ENCODE data around the gene PEX10. TPM values are rescaled to one million over a fixed set of nuclear protein-coding genes. Genes with fewer than 3 reads are reported as not detected.
"Not testable (repeated sequence)": the region's sequence is repeated elsewhere in the genome, so short reads cannot be mapped to it uniquely, and the experiment has no call there.

PEX10 gene
- total RNA-seq: 10.3 TPM

- DNase-seq (ENCODE audit: low spot score): peak; percentile 99
- ATAC-seq: peak; percentile 83
These were observed at the start of gene PEX10 for GRCh38 chr1:2412395-2412772. PEX10 (minus strand) TSS chr1:2412564; CDS start chr1:2412502, 62 bp downstream.

GRCh38 chr1:2460996-2461751 is 48.8 kb upstream of the PEX10 start:
- peak; percentile 82 for DNase-seq (ENCODE audit: low spot score)
- peak; percentile 81 for ATAC-seq

GRCh38 chr1:2460203-2460602 is 47.8 kb upstream of the PEX10 start:
- no peak for DNase-seq (ENCODE audit: low spot score)
- no peak for ATAC-seq

GRCh38 chr1:2459757-2460156 is 47.4 kb upstream of the PEX10 start:
- ATAC-seq (peak; percentile 87), DNase-seq (ENCODE audit: low spot score) (peak; percentile 87)

GRCh38 chr1:2459102-2459753 is 46.9 kb upstream of the PEX10 start:
- ATAC-seq; DNase-seq (ENCODE audit: low spot score): not testable (repeated sequence)

GRCh38 chr1:2458687-2459086 is 46.3 kb upstream of the PEX10 start:
- peak; percentile 5 for ATAC-seq
- no peak for DNase-seq (ENCODE audit: low spot score)

GRCh38 chr1:2457444-2457843 is 45.1 kb upstream of the PEX10 start:
- no peak for DNase-seq (ENCODE audit: low spot score)
- no peak for ATAC-seq

- DNase-seq (ENCODE audit: low spot score) (no peak), ATAC-seq (no peak)
These were observed 43.4 kb upstream of the PEX10 start for GRCh38 chr1:2455757-2456156.

- no peak for ATAC-seq
These were observed 41.9 kb upstream of the PEX10 start for GRCh38 chr1:2454227-2454626.

GRCh38 chr1:2452932-2453315 is 40.6 kb upstream of the PEX10 start:
- no peak for ATAC-seq

More at GRCh38 chr1:2454227-2454626, 41.9 kb upstream of the PEX10 start:
- no peak for DNase-seq (ENCODE audit: low spot score)

GRCh38 chr1:2452201-2452931 is 40.0 kb upstream of the PEX10 start:
- no peak for ATAC-seq
- no peak for DNase-seq (ENCODE audit: low spot score)

More at GRCh38 chr1:2452932-2453315, 40.6 kb upstream of the PEX10 start:
- DNase-seq (ENCODE audit: low spot score): no peak

GRCh38 chr1:2451741-2452140 is 39.4 kb upstream of the PEX10 start:
- ATAC-seq: no peak
- DNase-seq (ENCODE audit: low spot score): no peak

GRCh38 chr1:2449636-2450454 is 37.5 kb upstream of the PEX10 start:
- ATAC-seq (peak; percentile 7), DNase-seq (ENCODE audit: low spot score) (no peak)

- DNase-seq (ENCODE audit: low spot score) (no peak), ATAC-seq (no peak)
These were observed 35.7 kb upstream of the PEX10 start for GRCh38 chr1:2448098-2448445.

- DNase-seq (ENCODE audit: low spot score) (no peak), ATAC-seq (no peak)
These were observed 35.1 kb upstream of the PEX10 start for GRCh38 chr1:2447276-2448097.

- ATAC-seq (no peak), DNase-seq (ENCODE audit: low spot score) (no peak)
These were observed 34.5 kb upstream of the PEX10 start for GRCh38 chr1:2446861-2447260.

- DNase-seq (ENCODE audit: low spot score): no peak
- ATAC-seq: no peak
These were observed 34.0 kb upstream of the PEX10 start for GRCh38 chr1:2446394-2446793.

- DNase-seq (ENCODE audit: low spot score) (no peak), ATAC-seq (no peak)
These were observed 33.5 kb upstream of the PEX10 start for GRCh38 chr1:2445823-2446215.

GRCh38 chr1:2445162-2445822 is 32.9 kb upstream of the PEX10 start:
- no peak for DNase-seq (ENCODE audit: low spot score)
- no peak for ATAC-seq

Data from left lobe of liver (tissue), 2 donors.